Fibroblast of the aortic adventitia (primary cell): ENCODE data around the gene CTNNB1. TPM values are rescaled to one million over a fixed set of nuclear protein-coding genes. Genes with fewer than 3 reads are reported as not detected.

Experiments used
- DNase-seq: peaks from one replicate; pipeline ENCODE4 v3.0.0-alpha.2; 2010; ENCODE audit warnings: low read depth
- H3K4me3 ChIP-seq: 2 replicates; pipeline ENCODE4 v1.5.1; 2011; ENCODE audit warnings: low read depth, mild to moderate bottlenecking, control low read depth, low read length, moderate library complexity
- total RNA-seq: library from RNA; depleted of rRNA; stranded (reverse); fragments of >200 nt; gene quantifications from 2 replicates; pipeline ENCODE4 v1.2.3, GENCODE V29; 2012; ENCODE audit warnings: low replicate concordance
- TF ChIP-seq, protein P1 (sequence below): IDR thresholded peaks from 2 replicates; pipeline ENCODE4 v1.5.1; 2011; ENCODE audit warnings: mild to moderate bottlenecking, low read length, control low read depth, inconsistent platforms; ENCODE audit not compliant: insufficient read depth

Gene CTNNB1
- total RNA-seq, 1 donor: 461 TPM

DNA sequence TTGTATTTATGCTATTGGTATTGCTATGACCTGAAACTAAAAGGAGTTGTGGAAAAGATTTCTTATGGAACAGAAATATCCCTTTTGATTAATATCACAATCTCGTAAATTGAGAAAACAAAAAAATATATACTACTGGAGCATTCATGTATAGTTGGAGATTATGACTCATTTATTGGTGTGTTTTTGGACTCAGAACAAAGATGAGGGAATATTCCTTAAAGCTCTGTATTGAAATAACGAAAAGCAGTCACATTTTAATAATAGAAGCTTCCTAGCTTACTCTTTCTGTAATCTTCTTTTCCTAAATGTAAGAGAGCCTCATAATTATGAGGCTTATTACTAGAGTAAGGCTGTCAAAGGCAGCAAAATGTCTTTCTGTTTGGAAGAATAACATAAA is 14.3 kb downstream of the CTNNB1 start:
- H3K4me3 ChIP-seq: no peak overlapping the region
- TF ChIP-seq, protein P1, sequence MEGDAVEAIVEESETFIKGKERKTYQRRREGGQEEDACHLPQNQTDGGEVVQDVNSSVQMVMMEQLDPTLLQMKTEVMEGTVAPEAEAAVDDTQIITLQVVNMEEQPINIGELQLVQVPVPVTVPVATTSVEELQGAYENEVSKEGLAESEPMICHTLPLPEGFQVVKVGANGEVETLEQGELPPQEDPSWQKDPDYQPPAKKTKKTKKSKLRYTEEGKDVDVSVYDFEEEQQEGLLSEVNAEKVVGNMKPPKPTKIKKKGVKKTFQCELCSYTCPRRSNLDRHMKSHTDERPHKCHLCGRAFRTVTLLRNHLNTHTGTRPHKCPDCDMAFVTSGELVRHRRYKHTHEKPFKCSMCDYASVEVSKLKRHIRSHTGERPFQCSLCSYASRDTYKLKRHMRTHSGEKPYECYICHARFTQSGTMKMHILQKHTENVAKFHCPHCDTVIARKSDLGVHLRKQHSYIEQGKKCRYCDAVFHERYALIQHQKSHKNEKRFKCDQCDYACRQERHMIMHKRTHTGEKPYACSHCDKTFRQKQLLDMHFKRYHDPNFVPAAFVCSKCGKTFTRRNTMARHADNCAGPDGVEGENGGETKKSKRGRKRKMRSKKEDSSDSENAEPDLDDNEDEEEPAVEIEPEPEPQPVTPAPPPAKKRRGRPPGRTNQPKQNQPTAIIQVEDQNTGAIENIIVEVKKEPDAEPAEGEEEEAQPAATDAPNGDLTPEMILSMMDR: no peak
- no peak for DNase-seq

DNA sequence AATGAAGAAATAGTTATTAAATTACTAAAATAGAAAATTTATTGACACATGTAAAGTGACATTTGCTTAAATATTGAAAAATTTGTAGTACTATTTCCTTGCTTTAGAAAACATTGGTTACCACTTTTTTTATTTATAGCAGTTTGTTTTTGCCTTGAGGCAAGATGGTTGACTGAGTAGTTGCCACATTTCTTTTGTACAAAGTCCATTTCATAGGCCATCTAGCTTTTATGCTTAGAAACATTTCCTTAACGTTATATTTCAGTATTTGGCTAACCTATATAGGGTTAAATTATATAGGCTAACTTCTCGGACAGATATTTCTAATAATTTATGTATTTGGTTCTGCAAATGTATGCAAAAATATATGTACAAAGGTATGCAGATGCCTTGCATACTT is 17.1 kb downstream of the CTNNB1 start:
- DNase-seq: no peak
- no peak overlapping the region for H3K4me3 ChIP-seq
- TF ChIP-seq, protein P1: no peak

DNA sequence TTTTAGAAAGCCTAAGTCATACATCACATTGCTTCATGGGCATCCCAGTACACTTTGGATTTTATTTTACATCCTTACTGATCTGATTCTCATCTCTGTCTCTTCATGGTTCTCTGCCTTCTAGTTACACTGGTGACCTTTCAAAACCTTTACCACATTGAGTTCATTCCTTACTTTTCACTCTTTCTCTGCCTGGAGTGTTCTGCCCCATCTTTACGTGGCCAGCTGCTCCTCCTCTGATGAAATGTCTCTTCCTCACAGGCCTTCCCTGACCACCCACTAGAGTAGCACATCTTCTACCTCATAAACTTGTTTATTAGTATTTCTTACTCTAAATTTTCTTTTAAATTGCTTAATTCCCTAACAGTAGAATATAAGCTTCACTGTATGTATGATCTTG is 17.7 kb downstream of the CTNNB1 start:
- H3K4me3 ChIP-seq: no peak overlapping the region
- TF ChIP-seq, protein P1: no peak
- no peak for DNase-seq

DNA sequence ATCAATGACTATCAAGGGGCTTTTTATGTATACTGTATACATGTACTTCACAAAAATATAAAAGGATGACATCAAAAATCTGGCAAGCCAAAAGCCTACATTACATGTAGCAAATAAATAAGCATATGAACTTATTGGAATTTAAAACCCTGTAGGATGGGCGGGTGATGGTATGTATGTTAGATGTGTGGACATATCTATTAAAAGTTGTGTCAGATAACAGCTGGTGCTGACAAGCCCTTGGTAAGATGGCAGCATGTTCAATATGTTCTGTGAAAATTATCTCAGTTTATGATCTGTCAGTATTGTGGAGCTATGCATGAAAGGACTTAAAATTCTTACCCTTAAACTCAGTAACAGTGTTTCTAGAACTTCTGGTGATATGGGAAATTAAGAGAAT is 20.1 kb downstream of the CTNNB1 start:
- no peak for DNase-seq
- no peak overlapping the region for H3K4me3 ChIP-seq
- TF ChIP-seq, protein P1: no peak

DNA sequence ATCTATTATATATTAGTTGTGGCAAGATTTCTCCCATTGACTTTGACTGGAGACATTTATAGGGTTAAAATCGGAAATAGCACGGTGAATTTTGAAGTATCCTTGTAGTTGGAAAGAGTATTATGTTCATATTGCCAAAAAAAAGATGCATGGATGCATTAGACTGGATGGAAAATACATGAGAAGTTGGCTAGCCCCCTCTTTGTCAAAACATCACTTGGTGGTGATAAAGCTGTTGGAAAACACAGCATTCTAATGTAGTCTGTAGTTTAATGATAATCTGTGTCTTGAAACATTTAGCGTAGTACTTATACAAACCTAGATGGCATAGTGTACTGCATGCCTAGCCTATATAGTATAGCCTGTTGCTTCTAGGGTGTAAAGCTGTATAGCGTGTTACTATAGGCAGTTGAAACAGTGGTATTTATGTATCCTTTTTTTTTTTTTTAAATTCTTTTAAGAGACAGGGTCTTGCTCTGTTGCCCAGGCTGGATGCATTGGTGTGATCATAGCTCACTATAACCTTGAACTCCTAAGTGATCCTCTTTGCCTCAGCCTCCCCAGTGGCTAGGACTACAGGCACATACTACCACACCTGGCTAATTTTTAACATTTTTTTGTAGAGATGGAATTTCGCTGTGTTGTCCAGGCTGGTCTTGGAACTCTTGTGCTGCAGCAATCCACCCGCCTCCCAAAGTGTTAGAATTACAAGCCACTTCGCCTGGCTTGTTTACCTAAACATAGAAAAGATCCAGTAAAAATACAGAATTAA is 21.8 kb downstream of the CTNNB1 start:
- DNase-seq: no peak
- no peak overlapping the region for H3K4me3 ChIP-seq
- TF ChIP-seq, protein P1: no peak

DNA sequence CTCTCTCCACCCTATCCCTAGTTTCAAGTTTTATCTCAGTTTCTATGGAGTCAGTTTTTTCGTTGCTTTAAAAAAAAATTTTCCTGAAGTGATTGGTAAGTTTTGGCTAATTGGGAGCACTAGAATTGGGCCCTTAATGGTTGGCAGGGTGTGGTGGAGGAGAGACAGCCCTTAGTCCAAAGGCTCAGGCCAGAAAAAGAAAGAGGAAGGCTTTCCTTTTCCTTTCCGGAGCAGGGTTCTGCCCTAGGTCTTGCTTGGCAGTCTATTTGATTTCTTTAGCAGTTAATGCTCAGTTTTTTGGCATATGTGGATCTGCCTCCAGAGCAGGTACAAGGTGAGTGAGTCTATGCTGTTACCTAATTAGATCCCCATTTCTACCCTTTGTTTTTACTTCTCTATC is 22.7 kb downstream of the CTNNB1 start:
- TF ChIP-seq, protein P1: no peak
- DNase-seq: no peak
- H3K4me3 ChIP-seq: no peak overlapping the region

DNA sequence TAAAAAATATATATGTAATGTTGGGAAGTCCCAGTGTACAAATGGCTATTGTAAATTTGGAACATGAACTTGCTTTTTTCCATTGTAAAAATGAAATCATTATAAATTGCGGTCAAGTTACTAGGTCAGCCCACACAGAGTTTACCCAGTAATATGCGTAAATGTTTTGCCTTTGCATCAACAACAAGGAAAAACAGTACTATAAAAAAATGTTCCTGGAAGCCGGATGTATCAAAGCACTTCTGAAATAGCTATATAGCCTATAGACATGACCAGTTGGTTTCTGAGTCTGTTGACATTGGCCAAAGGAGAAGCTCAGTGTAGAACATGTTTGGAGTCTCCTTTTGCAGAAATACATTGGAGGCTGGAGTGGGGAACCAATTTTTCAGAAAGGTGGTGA is 23.2 kb downstream of the CTNNB1 start:
- no peak overlapping the region for H3K4me3 ChIP-seq
- DNase-seq: no peak
- TF ChIP-seq, protein P1: no peak
